ENCODE data around the gene SPAG16. TPM values are rescaled to one million over a fixed set of nuclear protein-coding genes. Genes with fewer than 3 reads are reported as not detected.

The SPAG16 gene
- total RNA-seq, 4 donors from 2014 or later = 5.0 to 73.8 (median 21.6) TPM

GRCh38 chr2:213429516-213429915 lies 145.3 kb downstream of the SPAG16 start:
- H3K36me3 ChIP-seq = peaks cover 0 to 3% of the 10 kb centered on the region in 2 donors
- TF ChIP-seq CTCF (IDR thresholded peaks at IDR 0.05) (no peak), POLR2A (IDR thresholded peaks at IDR 0.05) (no peak)
- no peaks in the 10 kb centered on the region for H3K4me1 ChIP-seq
- H3K9me3 ChIP-seq = peaks cover 0 to 9% of the 10 kb centered on the region in 2 donors
- H3K4me3 ChIP-seq = no peak overlapping the region
- DNase-seq = no peak
- H3K27me3 ChIP-seq = no peaks in the 10 kb centered on the region
- intact Hi-C loops (cut with DNase I; ENCODE audit: low total_unique reads) = no loop called here
- H3K27ac ChIP-seq = no peak overlapping the region

GRCh38 chr2:213443921-213444320 lies 159.7 kb downstream of the SPAG16 start:
- Histone ChIP-seq H3K27ac (no peak overlapping the region), H3K36me3 (no peaks in the 10 kb centered on the region), H3K27me3 (no peaks in the 10 kb centered on the region), H3K4me1 (no peaks in the 10 kb centered on the region), H3K4me3 (no peak overlapping the region), H3K9me3 (peaks cover 0 to 3% of the 10 kb centered on the region in 2 donors)
- intact Hi-C loops (cut with DNase I; ENCODE audit: low total_unique reads) = no loop called here
- no peak for TF ChIP-seq CTCF (IDR thresholded peaks at IDR 0.05)
- TF ChIP-seq POLR2A (IDR thresholded peaks at IDR 0.05) = no peak
- no peak for DNase-seq

GRCh38 chr2:213451542-213452239 lies 167.4 kb downstream of the SPAG16 start:
- H3K4me1 ChIP-seq = no peaks in the 10 kb centered on the region
- H3K27me3 ChIP-seq = no peaks in the 10 kb centered on the region
- peaks cover 0 to 4% of the 10 kb centered on the region in 2 donors for H3K9me3 ChIP-seq
- H3K36me3 ChIP-seq = no peaks in the 10 kb centered on the region
- intact Hi-C loops (cut with DNase I; ENCODE audit: low total_unique reads) = no loop called here
- H3K27ac ChIP-seq = no peak overlapping the region
- no peak for DNase-seq
- TF ChIP-seq POLR2A (IDR thresholded peaks at IDR 0.05) (no peak), CTCF (IDR thresholded peaks at IDR 0.05) (no peak)
- H3K4me3 ChIP-seq = no peak overlapping the region

- TF ChIP-seq POLR2A (IDR thresholded peaks at IDR 0.05) = no peak
- TF ChIP-seq CTCF (IDR thresholded peaks at IDR 0.05) = no peak
- H3K9me3 ChIP-seq = no peaks in the 10 kb centered on the region
- H3K4me1 ChIP-seq = no peaks in the 10 kb centered on the region
- no peak for DNase-seq
- intact Hi-C loops (cut with DNase I; ENCODE audit: low total_unique reads) = no loop called here
- no peak overlapping the region for H3K4me3 ChIP-seq
- H3K36me3 ChIP-seq = no peaks in the 10 kb centered on the region
- no peaks in the 10 kb centered on the region for H3K27me3 ChIP-seq
- H3K27ac ChIP-seq = no peak overlapping the region
These were observed 171.2 kb downstream of the SPAG16 start for GRCh38 chr2:213455316-213456008.

- DNase-seq = no peak
- no peaks in the 10 kb centered on the region for H3K9me3 ChIP-seq
- H3K4me3 ChIP-seq = no peak overlapping the region
- TF ChIP-seq POLR2A (IDR thresholded peaks at IDR 0.05) (no peak), CTCF (IDR thresholded peaks at IDR 0.05) (no peak)
- H3K4me1 ChIP-seq = no peaks in the 10 kb centered on the region
- no peak overlapping the region for H3K27ac ChIP-seq
- intact Hi-C loops (cut with DNase I; ENCODE audit: low total_unique reads) = no loop called here
- no peaks in the 10 kb centered on the region for H3K27me3 ChIP-seq
- no peaks in the 10 kb centered on the region for H3K36me3 ChIP-seq
These were observed 191.2 kb downstream of the SPAG16 start for GRCh38 chr2:213475433-213475832.
